Transverse colon (tissue), 4 donors: Measurements from ENCODE around the gene CIP2A. TPM values are rescaled to one million over a fixed set of nuclear protein-coding genes. Genes with fewer than 3 reads are reported as not detected.

Experiments
- DNase-seq: peaks from one replicate; pipeline ENCODE4 v3.0.0-alpha.2; 2019
- H3K27ac ChIP-seq, 4 donors: fragments of 200-600 bp; sonication (generic); 2 replicates each; pipeline ENCODE4 v1.5.1; 2016 to 2018; ENCODE audit warnings: inconsistent platforms in 4 of 4
- H3K27me3 ChIP-seq: fragments of 200-600 bp; sonication (generic); 2 replicates; pipeline ENCODE4 v1.5.1; 2017; ENCODE audit warnings: inconsistent platforms
- H3K36me3 ChIP-seq, 4 donors: fragments of 200-600 bp; sonication (generic); 2 replicates each; pipeline ENCODE4 v1.5.1; 2017 to 2019; ENCODE audit warnings: inconsistent platforms in 4 of 4
- H3K4me1 ChIP-seq, 4 donors: fragments of 200-600 bp; sonication (generic); 2 replicates each; pipeline ENCODE4 v1.5.1; 2017 to 2020; ENCODE audit warnings: inconsistent platforms in 4 of 4
- H3K4me3 ChIP-seq, 4 donors: fragments of 200-600 bp; sonication (generic); 1 replicate in 1 of 4; 2 replicates in 3 of 4; pipeline versions ENCODE4 v1.5.1 to v1.6.1; 2017 to 2019; ENCODE audit warnings: inconsistent platforms in 4 of 4
- H3K9me3 ChIP-seq, 2 donors: fragments of 200-600 bp; sonication (generic); 2 replicates each; pipeline ENCODE4 v1.5.1; 2017 to 2019; ENCODE audit warnings: inconsistent platforms in 2 of 2
- EP300 ChIP-seq: sonication (generic); formaldehyde crosslinking; IDR thresholded peaks from one replicate; pipeline ENCODE4 v1.6.1; 2017; ENCODE audit warnings: antibody characterized with exemption, low read depth
- POLR2A ChIP-seq: fragments of 450-650 bp; IDR thresholded peaks from one replicate; pipeline ENCODE4 v1.6.1; 2016; ENCODE audit warnings: antibody characterized with exemption, mild to moderate bottlenecking, moderate library complexity
- POLR2AphosphoS5 ChIP-seq, 3 donors: sonication (generic); formaldehyde crosslinking; IDR thresholded peaks; one replicate each; pipeline ENCODE4 v1.6.1; 2016; ENCODE audit warnings: antibody characterized with exemption in 3 of 3
- WGBS, 2 donors: methylation state at CpG; one replicate each; pipeline ENCODE4 v1.1.5; 2018; ENCODE audit warnings: low coverage in 1 of 2; 5-methylcytosine and 5-hydroxymethylcytosine counted together
- in situ Hi-C, 4 donors: fragments of 200-750 bp; cut with MboI; loops; one replicate each; pipeline versions ENCODE4 v1.15.0 to v1.15.1; 2017; ENCODE audit warnings: low sequenced_read_pairs in 3 of 4, low pct_ligation_motif_present in 1 of 4, low pct_unique_long_range_greater_than_20kb in 1 of 4
- intact Hi-C: fragments of 100-400 bp; cut with DNase I; formaldehyde crosslinking; loops from one replicate; pipeline ENCODE4 v1.15.1; 2023; ENCODE audit warnings: low total_unique reads
- total RNA-seq, 4 donors: library from RNA; depleted of rRNA; stranded (reverse); fragments of >200 nt; gene quantifications; one replicate each; pipeline ENCODE4 v1.1.0, GENCODE V29; 2016
- TF ChIP-seq, protein P1 (sequence below), 5 experiments: fragments of 200-600 bp in 3 of 5; fragments of 450-650 bp in 2 of 5; sonication (generic) in 3 of 5; IDR thresholded peaks; 1 replicate in 2 of 5; 2 replicates in 3 of 5; pipeline ENCODE4 v1.5.1; 2016 to 2017; ENCODE audit warnings: antibody characterized with exemption in 5 of 5, inconsistent platforms in 3 of 5, mild to moderate bottlenecking in 2 of 5, moderate library complexity in 1 of 5

Gene CIP2A
- total RNA-seq, 4 donors from 2014 or later = 0.40 to 3.2 (median 2.0) TPM

DNA sequence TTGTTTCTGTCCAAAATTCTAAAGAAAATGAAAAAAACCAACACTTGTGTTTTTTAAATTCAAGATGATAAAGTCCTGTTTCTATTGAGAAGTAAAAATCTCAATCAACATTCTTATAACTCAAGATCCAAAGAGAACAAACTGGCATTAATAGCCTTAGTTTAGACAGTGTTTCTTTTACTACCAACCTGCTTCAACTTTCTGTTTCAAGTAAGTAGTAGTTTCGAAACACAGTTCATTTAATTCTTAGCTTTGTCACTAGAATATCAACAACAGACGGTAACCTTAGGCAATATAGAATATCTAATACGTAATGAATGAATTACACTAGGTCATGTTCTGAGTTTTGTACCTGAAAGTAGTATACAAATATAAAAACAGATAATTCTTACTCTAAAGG lies 23.7 kb downstream of the CIP2A start:
- Histone ChIP-seq H3K9me3 (no peaks in the 10 kb centered on the region), H3K4me1 (peaks cover 0 to 4% (median 0%) of the 10 kb centered on the region in 4 donors), H3K36me3 (no peaks in the 10 kb centered on the region), H3K27ac (no peak overlapping the region), H3K27me3 (no peaks in the 10 kb centered on the region), H3K4me3 (no peak overlapping the region)
- DNase-seq = no peak
- in situ Hi-C loops = no loop called here
- 83% methylated on average over 3 of the region's 3 CpGs for WGBS, 2 donors
- no peak for TF ChIP-seq EP300
- TF ChIP-seq POLR2A = no peak
- TF ChIP-seq POLR2AphosphoS5 (IDR thresholded peaks at IDR 0.05) = no peak
- intact Hi-C loops = no loop called here

DNA sequence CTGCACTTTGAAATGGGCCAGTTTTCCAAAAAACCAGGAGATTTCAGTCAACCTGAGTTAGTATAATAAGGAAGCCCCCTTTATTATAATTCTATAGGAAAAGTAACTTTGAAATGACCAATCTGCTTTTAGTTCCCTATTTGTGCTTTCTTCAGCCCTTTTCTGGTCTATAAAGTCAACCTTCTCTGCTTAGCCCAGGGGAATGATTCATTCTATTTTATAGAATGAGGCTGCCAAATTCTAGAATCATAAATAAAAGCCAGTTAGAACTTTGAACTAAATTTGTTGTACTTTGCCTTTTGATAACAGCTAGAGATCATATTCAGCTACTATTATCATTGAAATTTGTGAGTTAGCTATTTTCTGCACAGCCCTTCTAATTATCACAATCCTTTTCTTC lies 24.7 kb downstream of the CIP2A start:
- in situ Hi-C loops = no loop called here
- DNase-seq = no peak

DNA sequence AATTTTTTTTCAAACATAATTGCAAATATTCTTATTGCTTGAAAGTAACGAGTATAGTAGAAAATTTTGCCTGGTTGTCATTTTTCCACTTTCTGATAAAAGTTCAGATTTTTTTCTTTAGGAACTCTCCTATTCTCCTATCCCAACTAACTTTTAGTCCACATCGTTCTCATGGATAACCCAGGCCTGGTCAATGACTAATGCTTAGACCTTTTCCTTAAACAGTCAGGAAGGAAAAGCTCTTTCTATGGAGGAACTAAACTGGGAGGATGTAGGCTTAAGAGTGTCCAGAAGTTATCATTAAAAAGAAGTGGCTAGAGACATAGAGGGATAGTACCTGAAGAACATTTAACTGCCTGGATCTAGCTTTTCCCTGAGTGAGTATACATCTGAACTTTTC lies 26.7 kb downstream of the CIP2A start:
- no peaks in the 10 kb centered on the region for H3K36me3 ChIP-seq
- H3K27ac ChIP-seq = no peak overlapping the region
- WGBS, 2 donors = 94% methylated on average over 2 of the region's 2 CpGs
- no peaks in the 10 kb centered on the region for H3K9me3 ChIP-seq
- intact Hi-C loops (no loop called here), in situ Hi-C loops (no loop called here)
- peaks cover 0 to 4% (median 0%) of the 10 kb centered on the region in 4 donors for H3K4me1 ChIP-seq
- H3K27me3 ChIP-seq = no peaks in the 10 kb centered on the region
- DNase-seq = no peak
- TF ChIP-seq EP300 (no peak), POLR2A (no peak), POLR2AphosphoS5 (IDR thresholded peaks at IDR 0.05) (no peak)
- TF ChIP-seq, protein P1, sequence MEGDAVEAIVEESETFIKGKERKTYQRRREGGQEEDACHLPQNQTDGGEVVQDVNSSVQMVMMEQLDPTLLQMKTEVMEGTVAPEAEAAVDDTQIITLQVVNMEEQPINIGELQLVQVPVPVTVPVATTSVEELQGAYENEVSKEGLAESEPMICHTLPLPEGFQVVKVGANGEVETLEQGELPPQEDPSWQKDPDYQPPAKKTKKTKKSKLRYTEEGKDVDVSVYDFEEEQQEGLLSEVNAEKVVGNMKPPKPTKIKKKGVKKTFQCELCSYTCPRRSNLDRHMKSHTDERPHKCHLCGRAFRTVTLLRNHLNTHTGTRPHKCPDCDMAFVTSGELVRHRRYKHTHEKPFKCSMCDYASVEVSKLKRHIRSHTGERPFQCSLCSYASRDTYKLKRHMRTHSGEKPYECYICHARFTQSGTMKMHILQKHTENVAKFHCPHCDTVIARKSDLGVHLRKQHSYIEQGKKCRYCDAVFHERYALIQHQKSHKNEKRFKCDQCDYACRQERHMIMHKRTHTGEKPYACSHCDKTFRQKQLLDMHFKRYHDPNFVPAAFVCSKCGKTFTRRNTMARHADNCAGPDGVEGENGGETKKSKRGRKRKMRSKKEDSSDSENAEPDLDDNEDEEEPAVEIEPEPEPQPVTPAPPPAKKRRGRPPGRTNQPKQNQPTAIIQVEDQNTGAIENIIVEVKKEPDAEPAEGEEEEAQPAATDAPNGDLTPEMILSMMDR (IDR thresholded peaks at IDR 0.05) = no peak
- no peak overlapping the region for H3K4me3 ChIP-seq

More for the DNA sequence above, 24.7 kb downstream of the CIP2A start:
- TF ChIP-seq POLR2AphosphoS5 (IDR thresholded peaks at IDR 0.05) (no peak), POLR2A (no peak), EP300 (no peak)
- TF ChIP-seq, protein P1 (IDR thresholded peaks at IDR 0.05) = no peak
- Histone ChIP-seq H3K27me3 (no peaks in the 10 kb centered on the region), H3K36me3 (no peaks in the 10 kb centered on the region), H3K27ac (no peak overlapping the region), H3K4me3 (no peak overlapping the region), H3K4me1 (peaks cover 0 to 4% (median 0%) of the 10 kb centered on the region in 4 donors), H3K9me3 (no peaks in the 10 kb centered on the region)
- intact Hi-C loops = no loop called here

DNA sequence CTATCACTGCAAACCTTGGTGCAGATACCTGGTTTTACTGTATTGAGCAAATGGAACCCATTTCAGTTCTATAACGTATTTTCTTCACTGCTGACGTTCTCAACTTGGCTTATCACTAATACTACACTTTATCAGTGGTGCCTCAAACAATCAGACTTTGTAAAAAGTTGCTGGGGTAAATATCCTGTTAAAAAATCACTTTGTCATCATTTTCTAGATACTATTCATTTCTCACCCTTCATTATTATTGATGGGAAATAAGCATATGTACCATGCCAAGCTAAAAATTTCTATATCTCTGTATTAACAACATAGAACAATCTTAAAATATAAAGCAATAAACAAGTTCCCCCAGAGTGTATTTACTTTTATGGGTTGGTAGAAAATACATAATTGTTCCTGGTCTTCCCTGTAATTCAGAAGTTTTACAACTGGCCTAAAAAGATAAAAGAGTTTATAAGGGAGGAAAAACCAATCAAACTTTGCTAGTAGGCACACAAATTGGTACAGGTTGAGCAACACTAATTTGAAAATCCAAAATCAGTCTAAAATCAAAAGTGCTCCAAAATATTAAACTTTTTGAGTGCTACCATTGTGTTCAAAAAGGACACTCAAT lies 33.2 kb downstream of the CIP2A start:
- Histone ChIP-seq H3K36me3 (no peaks in the 10 kb centered on the region), H3K27me3 (no peaks in the 10 kb centered on the region), H3K9me3 (no peaks in the 10 kb centered on the region), H3K4me3 (peak overlapping the region in 1 of 4 donors; percentile 5), H3K27ac (peak overlapping the region in 3 of 4 donors; percentile 8 to 64 (median 53)), H3K4me1 (peaks cover 0 to 38% (median 22%) of the 10 kb centered on the region in 4 donors)
- DNase-seq = no peak
- intact Hi-C loops (no loop called here), in situ Hi-C loops (loop anchor here in 1 of 4 donors (10.0 kb wide), 1 partner anchor 61 kb away; no protein-coding TSS in a partner anchor)
- TF ChIP-seq EP300 = no peak
- TF ChIP-seq POLR2A = no peak
- TF ChIP-seq, protein P1 (IDR thresholded peaks at IDR 0.05) = no peak
- TF ChIP-seq POLR2AphosphoS5 (IDR thresholded peaks at IDR 0.05) = no peak
- 57 to 67% methylated on average over 2 of the region's 2 CpGs for WGBS, 2 donors
